ENCODE data around the gene WHAMM. TPM values are rescaled to one million over a fixed set of nuclear protein-coding genes. Genes with fewer than 3 reads are reported as not detected.
"Not testable (repeated sequence)": the region's sequence is repeated elsewhere in the genome, so short reads cannot be mapped to it uniquely, and the experiment has no call there.

WHAMM gene
- polyA plus RNA-seq, 2 of the 4 experiments (the other 2 are of a cell fraction), result 5.1 to 5.6 TPM

DNA sequence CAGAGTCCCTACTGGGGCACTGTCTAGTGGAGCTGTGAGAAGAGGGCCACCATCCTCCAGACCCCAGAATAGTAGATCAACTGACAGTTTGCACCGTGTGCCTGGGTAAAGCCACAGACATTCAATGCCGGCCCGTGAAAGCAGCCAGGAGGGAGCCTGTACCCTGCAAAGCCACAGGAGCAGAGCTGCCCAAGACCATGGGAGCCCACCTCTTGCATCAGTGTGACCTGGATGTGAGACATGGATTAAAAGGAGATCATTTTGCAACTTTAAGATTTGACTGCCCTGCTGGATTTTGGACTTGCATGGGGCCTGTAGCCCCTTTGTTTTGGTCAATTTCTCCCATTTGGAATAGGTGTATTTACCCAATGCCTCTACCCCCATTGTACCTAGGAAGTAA lies 56.6 kb downstream of the WHAMM start:
- CTCF ChIA-PET, result interaction anchor here (0.6 to 2.7 kb wide), 2 partner anchors 16 to 25 kb away, joined by 3 to 13 read pairs; no protein-coding TSS in a partner anchor
- POLR2A ChIA-PET; H3K4me3 ChIP-seq; H3K4me1 ChIP-seq; H3K27ac ChIP-seq; DNase-seq (ENCODE audit: low read depth in 1 of 2, low spot score in 1 of 2); FAIRE-seq; H3K9me3 ChIP-seq; H3K4me2 ChIP-seq; ATAC-seq: not testable (repeated sequence)
- WGBS (ENCODE audit: missing lambda C conversion rate), result 46% methylated on average over 3 of the region's 3 CpGs

DNA sequence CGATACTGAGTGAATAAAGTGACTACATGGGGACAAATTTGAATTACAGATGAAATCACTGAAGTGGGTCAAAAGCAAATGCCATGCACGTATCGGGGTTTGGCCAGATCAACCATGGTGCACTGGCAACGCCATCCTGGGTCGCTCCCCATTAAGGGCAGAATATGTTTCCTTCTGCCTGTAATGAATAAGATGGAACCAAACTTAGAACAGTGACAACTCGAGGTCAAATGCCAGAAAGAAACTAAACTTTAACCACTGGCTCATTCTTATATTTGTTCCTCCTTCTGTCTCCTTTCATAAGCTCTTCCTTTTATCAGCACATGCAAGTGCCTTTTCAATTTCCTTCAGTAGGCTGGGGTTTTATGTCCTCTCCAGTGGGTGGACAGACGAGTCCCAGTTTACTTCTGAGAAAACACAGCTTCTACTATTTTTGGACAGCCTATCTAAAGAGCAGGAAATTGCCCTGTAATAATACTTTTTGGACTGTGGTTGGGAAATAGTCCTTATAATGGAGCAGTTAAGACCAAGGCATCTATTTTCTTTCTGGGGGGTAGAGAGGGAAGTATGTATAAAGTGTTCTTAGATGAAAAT lies 61.4 kb downstream of the WHAMM start:
- Histone ChIP-seq H3K4me3 (no peak overlapping the region), H3K4me2 (no peak overlapping the region), H3K27ac (no peak overlapping the region), H3K9me3 (no peaks in the 10 kb centered on the region), H3K4me1 (no peaks in the 10 kb centered on the region)
- TF ChIP-seq NPAS2 (CRISPR knock-in tag; IDR thresholded peaks at IDR 0.05; ENCODE audit: borderline replicate concordance), result no peak
- no peak for TF ChIP-seq ESRRA (IDR thresholded peaks at IDR 0.05; ENCODE audit: borderline replicate concordance, low read length)
- no peak for TF ChIP-seq EHMT2 (IDR thresholded peaks at IDR 0.05; ENCODE audit: low read depth)
- FAIRE-seq (no peak), DNase-seq (ENCODE audit: low read depth in 1 of 2, low spot score in 1 of 2) (no peak), ATAC-seq (no peak)
- POLR2A ChIA-PET, result no interaction called here
- CTCF ChIA-PET, result interaction anchor here (1.1 to 2.8 kb wide), 3 partner anchors 20 to 71 kb away, joined by 3 to 8 read pairs (median 6); no protein-coding TSS in a partner anchor
- 65% methylated on average over 7 of the region's 7 CpGs for WGBS (ENCODE audit: missing lambda C conversion rate)

- Histone ChIP-seq H3K4me3 (no peak overlapping the region), H3K9me3 (no peaks in the 10 kb centered on the region), H3K4me1 (no peaks in the 10 kb centered on the region), H3K4me2 (no peak overlapping the region), H3K27ac (no peak overlapping the region)
- FAIRE-seq (no peak), DNase-seq (ENCODE audit: low read depth in 1 of 2, low spot score in 1 of 2) (no peak), ATAC-seq (no peak)
- ChIA-PET CTCF (interaction anchor here (1.1 to 2.8 kb wide), 2 partner anchors 23 to 70 kb away, joined by 3 to 8 read pairs; no protein-coding TSS in a partner anchor), POLR2A (no interaction called here)
- 73% methylated on average over 5 of the region's 5 CpGs for WGBS (ENCODE audit: missing lambda C conversion rate)
- TF ChIP-seq GATA3 (IDR thresholded peaks at IDR 0.05; ENCODE audit: borderline replicate concordance), result no peak
- TF ChIP-seq RFX5 (IDR thresholded peaks at IDR 0.05), result no peak
- TF ChIP-seq FOXS1 (CRISPR knock-in tag; IDR thresholded peaks at IDR 0.05), result no peak
- TF ChIP-seq CHD4 (IDR thresholded peaks at IDR 0.05; ENCODE audit: borderline replicate concordance), result no peak
- no peak for TF ChIP-seq MYC (IDR thresholded peaks at IDR 0.05; ENCODE audit: borderline replicate concordance, low read length)
- TF ChIP-seq FOSB (CRISPR knock-in tag; IDR thresholded peaks at IDR 0.05), result no peak
- no peak for TF ChIP-seq EP300 (IDR thresholded peaks at IDR 0.05)
- no peak for TF ChIP-seq ZNF302 (CRISPR knock-in tag; IDR thresholded peaks at IDR 0.05)
- TF ChIP-seq CBX8 (IDR thresholded peaks at IDR 0.05), result no peak
- no peak for TF ChIP-seq BHLHE40 (IDR thresholded peaks at IDR 0.05; ENCODE audit: low read depth, low read length)
- no peak for TF ChIP-seq CHD2 (IDR thresholded peaks at IDR 0.05; ENCODE audit: low read length, partially characterized antibody)
Observed at GRCh38 chr15:82871358-82871757, 61.9 kb downstream of the WHAMM start.

- FAIRE-seq, result no peak
- no peak for DNase-seq (ENCODE audit: low read depth in 1 of 2, low spot score in 1 of 2)
- no peaks in the 10 kb centered on the region for H3K9me3 ChIP-seq
- ChIA-PET CTCF (interaction anchor here (2.8 kb wide), 1 partner anchor 24 kb away, joined by 8 read pairs; no protein-coding TSS in a partner anchor), POLR2A (no interaction called here)
- 72% methylated on average over 7 of the region's 7 CpGs for WGBS (ENCODE audit: missing lambda C conversion rate)
- H3K4me2 ChIP-seq, result no peak overlapping the region
- ATAC-seq, result no peak
- H3K27ac ChIP-seq, result no peak overlapping the region
- H3K4me1 ChIP-seq, result no peaks in the 10 kb centered on the region
- no peak overlapping the region for H3K4me3 ChIP-seq
- no peak for TF ChIP-seq MAFK (IDR thresholded peaks at IDR 0.05; ENCODE audit: partially characterized antibody)
- TF ChIP-seq RCOR1 (IDR thresholded peaks at IDR 0.05; ENCODE audit: low read depth, low read length), result no peak
- no peak for TF ChIP-seq TFCP2L1 (CRISPR knock-in tag; IDR thresholded peaks at IDR 0.05)
- no peak for TF ChIP-seq CHD2 (IDR thresholded peaks at IDR 0.05; ENCODE audit: low read length, partially characterized antibody)
- no peak for TF ChIP-seq JUN (IDR thresholded peaks at IDR 0.05)
Observed at GRCh38 chr15:82871832-82872484, 62.5 kb downstream of the WHAMM start.
